ENCODE measurements around the gene SENP3. TPM values are rescaled to one million over a fixed set of nuclear protein-coding genes. Genes with fewer than 3 reads are reported as not detected.
A peak's percentile ranks its signal among the peaks of the same experiment; 100 is the strongest.

Gene SENP3
- total and polyA plus RNA-seq, 7 donors = 24.0 to 90.5 (median 40.7) TPM

GRCh38 chr17:7589891-7590691 is 28.4 kb downstream of the SENP3 start, which contains the start of gene SOX15:
TSS of gene SOX15 (minus strand) at chr17:7590094. CDS start at chr17:7589676, 418 bp downstream.
- peak within 1 kb of the TSS; percentile 69 for H3K27ac ChIP-seq
- intact Hi-C loops (cut with DNase I) = loop anchor here in 1 of 2 donors (2.0 to 10.0 kb wide), 2 partner anchors 75 to 355 kb away; partner anchors contain the start of genes DVL2 and PHF23

GRCh38 chr17:7590743-7591142 is 29.0 kb downstream of the SENP3 start:
- intact Hi-C loops (cut with DNase I) = no loop called here
- H3K9me3 ChIP-seq = no peaks in the 10 kb centered on the region
- H3K27ac ChIP-seq = peak overlapping the region; percentile 69
- peaks cover 28% of the 10 kb centered on the region for H3K4me1 ChIP-seq
- H3K4me3 ChIP-seq = no peak overlapping the region
- WGBS, 3 donors = 66 to 74% (median 67%) methylated on average over 4 of the region's 4 CpGs
- DNase-seq (peak in 1 of 2 donors; percentile 59), ATAC-seq (peak; percentile 30 to 66 (median 54))
- no peak for TF ChIP-seq CTCF (IDR thresholded peaks at IDR 0.05)
- H3K27me3 ChIP-seq (ENCODE audit: insufficient read depth in 3 of 3, low read length in 2 of 3) = no peaks in the 10 kb centered on the region
- peaks cover 25 to 79% of the 10 kb centered on the region in 2 donors for H3K36me3 ChIP-seq (ENCODE audit: insufficient read depth in 1 of 2, low read depth in 1 of 2)

More at GRCh38 chr17:7589891-7590691, 28.4 kb downstream of the SENP3 start, which contains the start of gene SOX15:
- H3K9me3 ChIP-seq = no peaks in the 10 kb centered on the region
- peaks cover 34% of the 10 kb centered on the region for H3K4me1 ChIP-seq
- ATAC-seq (peak; percentile 16 to 28 (median 22)), DNase-seq (peak in 1 of 2 donors; percentile 47)
- TF ChIP-seq CTCF (IDR thresholded peaks at IDR 0.05) = no peak
- H3K27me3 ChIP-seq (ENCODE audit: insufficient read depth in 3 of 3, low read length in 2 of 3) = no peaks in the 10 kb centered on the region
- H3K4me3 ChIP-seq = peak within 1 kb of the TSS; percentile 58
- 56 to 62% (median 61%) methylated on average over 23 to 24 of the region's 24 CpGs for WGBS, 3 donors
- peaks cover 18 to 74% of the 10 kb centered on the region in 2 donors for H3K36me3 ChIP-seq (ENCODE audit: insufficient read depth in 1 of 2, low read depth in 1 of 2)

- intact Hi-C loops (cut with DNase I) = no loop called here
- peaks cover 28% of the 10 kb centered on the region for H3K4me1 ChIP-seq
- no peaks in the 10 kb centered on the region for H3K9me3 ChIP-seq
- H3K27me3 ChIP-seq (ENCODE audit: insufficient read depth in 3 of 3, low read length in 2 of 3) = no peaks in the 10 kb centered on the region
- H3K27ac ChIP-seq = no peak overlapping the region
- H3K36me3 ChIP-seq (ENCODE audit: insufficient read depth in 1 of 2, low read depth in 1 of 2) = peaks cover 29 to 80% of the 10 kb centered on the region in 2 donors
- DNase-seq (no peak), ATAC-seq (no peak)
- TF ChIP-seq CTCF (IDR thresholded peaks at IDR 0.05) = no peak
- WGBS, 3 donors = 84 to 92% (median 87%) methylated on average over 5 of the region's 5 CpGs
- no peak overlapping the region for H3K4me3 ChIP-seq
Observed at GRCh38 chr17:7591596-7591995, 29.9 kb downstream of the SENP3 start.

GRCh38 chr17:7592422-7593021 is 30.8 kb downstream of the SENP3 start:
- Histone ChIP-seq H3K4me3 (no peak overlapping the region), H3K27ac (no peak overlapping the region), H3K36me3 (ENCODE audit: insufficient read depth in 1 of 2, low read depth in 1 of 2) (peaks cover 29 to 80% of the 10 kb centered on the region in 2 donors), H3K27me3 (ENCODE audit: insufficient read depth in 3 of 3, low read length in 2 of 3) (no peaks in the 10 kb centered on the region), H3K4me1 (peaks cover 28% of the 10 kb centered on the region), H3K9me3 (no peaks in the 10 kb centered on the region)
- WGBS, 3 donors = 89 to 94% (median 89%) methylated on average over 23 of the region's 23 CpGs
- ATAC-seq = no peak
- intact Hi-C loops (cut with DNase I) = no loop called here
- DNase-seq = no peak
- no peak for TF ChIP-seq CTCF (IDR thresholded peaks at IDR 0.05)

Measured in psoas muscle (tissue), 8 donors.